Activated naive CD4-positive, alpha-beta T cell treated with anti-CD3 and anti-CD28 coated beads, Interleukin-2, amount 50 U/mL, for 72 hours (primary cell): ENCODE results near the gene COL5A1. TPM values are rescaled to one million over a fixed set of nuclear protein-coding genes. Genes with fewer than 3 reads are reported as not detected.

Experiments
- ATAC-seq, 2 donors: fragments of 150-1000 bp; cut with Tn5 transposase; 2 replicates each; pipeline ENCODE4 v1.10.0; 2021; ENCODE audit warnings: mild to moderate bottlenecking in 2 of 2, moderate library complexity in 2 of 2
- DNase-seq, 2 donors: peaks; one replicate each; pipeline ENCODE4 v3.0.0; 2021 to 2022; ENCODE audit warnings: low spot score in 2 of 2
- H3K27ac Mint-ChIP-seq, 2 donors: one replicate each; pipeline ENCODE4 v1.8.0; 2022; ENCODE audit warnings: mild to moderate bottlenecking in 2 of 2, mixed read lengths in 2 of 2
- H3K36me3 Mint-ChIP-seq, 2 donors: one replicate each; pipeline ENCODE4 v1.8.0; 2022; ENCODE audit warnings: mixed read lengths in 2 of 2
- H3K9me3 Mint-ChIP-seq, 2 donors: one replicate each; pipeline ENCODE4 v1.8.0; 2022; ENCODE audit warnings: mixed read lengths in 2 of 2
- total RNA-seq, 2 donors: library from RNA; stranded (reverse); gene quantifications; one replicate each; pipeline ENCODE4 v1.2.3, GENCODE V29; 2022

COL5A1 gene
- total RNA-seq, 2 donors from 2014 or later = 0.04 to 0.18 TPM

GRCh38 chr9:134686896-134687295 is 45.3 kb downstream of the COL5A1 start:
- Mint-ChIP-seq H3K27ac (no peak overlapping the region), H3K9me3 (no peaks in the 10 kb centered on the region), H3K36me3 (no peaks in the 10 kb centered on the region)
- ATAC-seq (no peak), DNase-seq (no peak)

GRCh38 chr9:134687556-134687955 is 46.0 kb downstream of the COL5A1 start:
- Mint-ChIP-seq H3K9me3 (no peaks in the 10 kb centered on the region), H3K27ac (no peak overlapping the region), H3K36me3 (no peaks in the 10 kb centered on the region)
- ATAC-seq (no peak), DNase-seq (no peak)

- Mint-ChIP-seq H3K9me3 (no peaks in the 10 kb centered on the region), H3K27ac (no peak overlapping the region), H3K36me3 (no peaks in the 10 kb centered on the region)
- DNase-seq = no peak
- ATAC-seq = no peak
Measured at GRCh38 chr9:134688231-134688630, 46.6 kb downstream of the COL5A1 start.

GRCh38 chr9:134688661-134689320 is 47.2 kb downstream of the COL5A1 start:
- Mint-ChIP-seq H3K9me3 (no peaks in the 10 kb centered on the region), H3K36me3 (no peaks in the 10 kb centered on the region), H3K27ac (no peak overlapping the region)
- no peak for ATAC-seq
- no peak for DNase-seq

GRCh38 chr9:134689321-134690181 is 47.9 kb downstream of the COL5A1 start:
- Mint-ChIP-seq H3K27ac (no peak overlapping the region), H3K36me3 (no peaks in the 10 kb centered on the region), H3K9me3 (no peaks in the 10 kb centered on the region)
- DNase-seq (peak in 1 of 2 donors; percentile 15), ATAC-seq (peak; percentile 35 to 43)

GRCh38 chr9:134690301-134690751 is 48.7 kb downstream of the COL5A1 start:
- no peak overlapping the region for H3K27ac Mint-ChIP-seq
- DNase-seq (no peak), ATAC-seq (no peak)
- no peaks in the 10 kb centered on the region for H3K9me3 Mint-ChIP-seq
- H3K36me3 Mint-ChIP-seq = no peaks in the 10 kb centered on the region

GRCh38 chr9:134690946-134691694 is 49.5 kb downstream of the COL5A1 start:
- DNase-seq = no peak
- no peak for ATAC-seq
- H3K27ac Mint-ChIP-seq = peak overlapping the region; percentile 59 to 60
- H3K36me3 Mint-ChIP-seq = no peaks in the 10 kb centered on the region
- H3K9me3 Mint-ChIP-seq = no peaks in the 10 kb centered on the region

- Mint-ChIP-seq H3K27ac (no peak overlapping the region), H3K9me3 (no peaks in the 10 kb centered on the region), H3K36me3 (no peaks in the 10 kb centered on the region)
- ATAC-seq = no peak
- DNase-seq = no peak
Measured at GRCh38 chr9:134691695-134692572, 50.3 kb downstream of the COL5A1 start.

GRCh38 chr9:134692573-134692860 is 50.9 kb downstream of the COL5A1 start:
- no peaks in the 10 kb centered on the region for H3K9me3 Mint-ChIP-seq
- no peaks in the 10 kb centered on the region for H3K36me3 Mint-ChIP-seq
- DNase-seq = no peak
- H3K27ac Mint-ChIP-seq = no peak overlapping the region
- no peak for ATAC-seq

- DNase-seq (no peak), ATAC-seq (no peak)
- Mint-ChIP-seq H3K27ac (no peak overlapping the region), H3K36me3 (no peaks in the 10 kb centered on the region), H3K9me3 (no peaks in the 10 kb centered on the region)
Measured at GRCh38 chr9:134693011-134693410, 51.4 kb downstream of the COL5A1 start.

- ATAC-seq = no peak
- no peaks in the 10 kb centered on the region for H3K36me3 Mint-ChIP-seq
- H3K9me3 Mint-ChIP-seq = no peaks in the 10 kb centered on the region
- no peak overlapping the region for H3K27ac Mint-ChIP-seq
- no peak for DNase-seq
Measured at GRCh38 chr9:134693641-134694367, 52.2 kb downstream of the COL5A1 start.

- no peak for ATAC-seq
- Mint-ChIP-seq H3K36me3 (no peaks in the 10 kb centered on the region), H3K27ac (no peak overlapping the region), H3K9me3 (no peaks in the 10 kb centered on the region)
- DNase-seq = no peak
Measured at GRCh38 chr9:134694368-134694665, 52.7 kb downstream of the COL5A1 start.

- ATAC-seq (no peak), DNase-seq (no peak)
- no peak overlapping the region for H3K27ac Mint-ChIP-seq
- no peaks in the 10 kb centered on the region for H3K36me3 Mint-ChIP-seq
- no peaks in the 10 kb centered on the region for H3K9me3 Mint-ChIP-seq
Measured at GRCh38 chr9:134694714-134695113, 53.1 kb downstream of the COL5A1 start.

- DNase-seq = no peak
- Mint-ChIP-seq H3K36me3 (no peaks in the 10 kb centered on the region), H3K27ac (no peak overlapping the region), H3K9me3 (no peaks in the 10 kb centered on the region)
- no peak for ATAC-seq
Measured at GRCh38 chr9:134695144-134695543, 53.5 kb downstream of the COL5A1 start.

- no peak for ATAC-seq
- no peaks in the 10 kb centered on the region for H3K9me3 Mint-ChIP-seq
- no peak overlapping the region for H3K27ac Mint-ChIP-seq
- H3K36me3 Mint-ChIP-seq = no peaks in the 10 kb centered on the region
- DNase-seq = no peak
Measured at GRCh38 chr9:134696433-134696832, 54.8 kb downstream of the COL5A1 start.

- Mint-ChIP-seq H3K9me3 (no peaks in the 10 kb centered on the region), H3K36me3 (no peaks in the 10 kb centered on the region), H3K27ac (no peak overlapping the region)
- ATAC-seq (peak in 1 of 2 donors; percentile 13), DNase-seq (no peak)
Measured at GRCh38 chr9:134698111-134698510, 56.5 kb downstream of the COL5A1 start.
